WTC11 (cell line): ENCODE data around the gene MYOD1.

ENCODE experiments used
- CBFB ChIP-seq: sonication (generic); formaldehyde crosslinking; IDR thresholded peaks from 2 replicates; pipeline ENCODE4 v1.8.1; 2022; ENCODE audit warnings: mild to moderate bottlenecking, low read depth, missing genetic modification reagents
- CTCF ChIP-seq: fragments of 200-600 bp; IDR thresholded peaks from 2 replicates; pipeline ENCODE4 v1.8.0; 2022; ENCODE audit warnings: antibody characterized with exemption
- GRHL2 ChIP-seq: fragments of 250-450 bp; sonication (Bioruptor Pico); IDR thresholded peaks from 2 replicates; pipeline ENCODE4 v1.8.0; 2022; ENCODE audit warnings: mild to moderate bottlenecking, moderate library complexity; ENCODE audit not compliant: insufficient replicate concordance, severe bottlenecking
- JUN ChIP-seq: sonication (generic); formaldehyde crosslinking; IDR thresholded peaks from 2 replicates; pipeline ENCODE4 v1.8.0; 2023; ENCODE audit warnings: mild to moderate bottlenecking, missing genetic modification reagents
- KAT7 ChIP-seq: sonication (generic); formaldehyde crosslinking; IDR thresholded peaks from 2 replicates; pipeline ENCODE4 v1.8.1; 2023; ENCODE audit warnings: missing genetic modification reagents, mild to moderate bottlenecking, borderline replicate concordance
- NR3C1 ChIP-seq: sonication (generic); formaldehyde crosslinking; conservative IDR thresholded peaks from 2 replicates; pipeline ENCODE4 v1.8.1; 2023; ENCODE audit warnings: low read depth, mild to moderate bottlenecking, missing genetic modification reagents
- SMAD3 ChIP-seq: sonication (generic); formaldehyde crosslinking; IDR thresholded peaks from 2 replicates; pipeline ENCODE4 v1.8.0; 2022; ENCODE audit warnings: missing genetic modification reagents, mild to moderate bottlenecking, borderline replicate concordance
- SP1 ChIP-seq: sonication (generic); formaldehyde crosslinking; conservative IDR thresholded peaks from 2 replicates; pipeline ENCODE4 v1.8.1; 2022; ENCODE audit warnings: missing genetic modification reagents
- USF2 ChIP-seq: sonication (generic); formaldehyde crosslinking; IDR thresholded peaks from 2 replicates; pipeline ENCODE4 v1.8.1; 2023; ENCODE audit warnings: mild to moderate bottlenecking, missing genetic modification reagents, moderate library complexity
- ZMAT4 ChIP-seq: fragments of 250-450 bp; sonication (Bioruptor Pico); IDR thresholded peaks from 2 replicates; pipeline ENCODE4 v1.9.0; 2021; ENCODE audit warnings: mild to moderate bottlenecking
- ZNF416 ChIP-seq: fragments of 250-450 bp; sonication (Bioruptor Pico); IDR thresholded peaks from 2 replicates; pipeline ENCODE4 v1.9.0; 2021; ENCODE audit warnings: mild to moderate bottlenecking, inconsistent platforms
- TF ChIP-seq, protein P1 (sequence below): sonication (generic); formaldehyde crosslinking; IDR thresholded peaks from 2 replicates; pipeline ENCODE4 v1.8.0; 2022; ENCODE audit warnings: mild to moderate bottlenecking, missing genetic modification reagents
- TF ChIP-seq, protein P2 (sequence below): sonication (generic); formaldehyde crosslinking; IDR thresholded peaks from 2 replicates; pipeline ENCODE4 v1.8.1; 2022; ENCODE audit warnings: missing genetic modification reagents, borderline replicate concordance

- TF ChIP-seq SP1 (CRISPR knock-in tag) = no peak
- no peak for TF ChIP-seq JUN (CRISPR knock-in tag)
- TF ChIP-seq SMAD3 = no peak
- no peak for TF ChIP-seq CTCF
- TF ChIP-seq ZMAT4 (CRISPR knock-in tag) = no peak
- TF ChIP-seq, protein P1, sequence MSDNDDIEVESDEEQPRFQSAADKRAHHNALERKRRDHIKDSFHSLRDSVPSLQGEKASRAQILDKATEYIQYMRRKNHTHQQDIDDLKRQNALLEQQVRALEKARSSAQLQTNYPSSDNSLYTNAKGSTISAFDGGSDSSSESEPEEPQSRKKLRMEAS (CRISPR knock-in tag) = no peak
- TF ChIP-seq USF2 (CRISPR knock-in tag) = no peak
- no peak for TF ChIP-seq GRHL2
- TF ChIP-seq KAT7 (CRISPR knock-in tag) = no peak
- no peak for TF ChIP-seq CBFB
- TF ChIP-seq NR3C1 (CRISPR knock-in tag) = no peak
- no peak for TF ChIP-seq ZNF416
- TF ChIP-seq, protein P2, sequence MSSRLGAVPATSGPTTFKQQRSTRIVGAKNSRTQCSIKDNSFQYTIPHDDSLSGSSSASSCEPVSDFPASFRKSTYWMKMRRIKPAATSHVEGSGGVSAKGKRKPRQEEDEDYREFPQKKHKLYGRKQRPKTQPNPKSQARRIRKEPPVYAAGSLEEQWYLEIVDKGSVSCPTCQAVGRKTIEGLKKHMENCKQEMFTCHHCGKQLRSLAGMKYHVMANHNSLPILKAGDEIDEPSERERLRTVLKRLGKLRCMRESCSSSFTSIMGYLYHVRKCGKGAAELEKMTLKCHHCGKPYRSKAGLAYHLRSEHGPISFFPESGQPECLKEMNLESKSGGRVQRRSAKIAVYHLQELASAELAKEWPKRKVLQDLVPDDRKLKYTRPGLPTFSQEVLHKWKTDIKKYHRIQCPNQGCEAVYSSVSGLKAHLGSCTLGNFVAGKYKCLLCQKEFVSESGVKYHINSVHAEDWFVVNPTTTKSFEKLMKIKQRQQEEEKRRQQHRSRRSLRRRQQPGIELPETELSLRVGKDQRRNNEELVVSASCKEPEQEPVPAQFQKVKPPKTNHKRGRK (CRISPR knock-in tag) = no peak
Measured at GRCh38 chr11:17713851-17714250, 5.5 kb upstream of the MYOD1 start.
